K562 (cell line): Measurements from ENCODE around the gene MB21D2. TPM values are rescaled to one million over a fixed set of nuclear protein-coding genes. Genes with fewer than 3 reads are reported as not detected.

Source experiments
- ATAC-seq: fragments of 200-7000 bp; cut with Tn5 transposase; 3 replicates; pipeline ENCODE4 v1.9.1; 2020; ENCODE audit warnings: moderate library complexity
- BruUV-seq: library from RNA; stranded (reverse); fragments of 400-500 nt; replicated peaks from 2 replicates; lab custom pipeline; 2021; lab: Mats Ljungman, UMichigan
- CTCF ChIA-PET: fragments of 300-600 bp; formaldehyde crosslinking; extraction: SDS; loops from one replicate; lab custom pipeline; 2021; ENCODE audit warnings: low intra/inter-chr PET ratio; lab: Yijun Ruan, JAX
- POLR2A ChIA-PET: fragments of 300-600, 350-650 bp; sonication (Branson Sonifier 250); formaldehyde crosslinking; extraction: SDS; loops from one replicate; lab custom pipeline; 2021; ENCODE audit warnings: antibody characterized with exemption, inconsistent platforms; lab: Yijun Ruan, JAX
- DNase-seq, 4 experiments: peaks; one replicate each; pipeline versions ENCODE4 v3.0.0 to v3.0.0-alpha.2; 2011 to 2018; ENCODE audit warnings: low spot score in 3 of 4, mixed read lengths in 3 of 4; ENCODE audit errors: extremely low read depth in 1 of 4
- FAIRE-seq: peaks from 2 replicates; lab custom pipeline; 2011; peaks lifted over from hg19 to GRCh38; lab: Jason Lieb, UNC
- H2AFZ ChIP-seq: 2 replicates; pipeline ENCODE4 v1.6.0; 2011; ENCODE audit warnings: low read depth, low read length, control low read depth, inconsistent platforms
- H3K27ac ChIP-seq: fragments of 200-600 bp; 3 replicates; pipeline ENCODE4 v1.8.0; 2011; ENCODE audit warnings: low read depth, mild to moderate bottlenecking, control low read depth, inconsistent platforms, low read length, moderate library complexity, mixed read lengths; ENCODE audit errors: extremely low read depth
- H3K27me3 ChIP-seq, 2 experiments: fragments of 300-600 bp in 1 of 2; 2 replicates in 1 of 2; 3 replicates in 1 of 2; pipeline versions ENCODE4 v1.6.0 to v1.8.0; 2011; ENCODE audit warnings: inconsistent platforms in 2 of 2, low read length in 2 of 2, mild to moderate bottlenecking in 1 of 2, mixed read lengths in 1 of 2, moderate library complexity in 1 of 2; ENCODE audit not compliant: control insufficient read depth in 2 of 2, insufficient read depth in 2 of 2
- H3K36me3 ChIP-seq: fragments of 300-600 bp; 3 replicates; pipeline ENCODE4 v1.8.0; 2011; ENCODE audit warnings: mild to moderate bottlenecking, low read length, inconsistent platforms; ENCODE audit not compliant: control insufficient read depth, insufficient read depth
- H3K4me1 ChIP-seq, 2 experiments: fragments of 200-600 bp in 1 of 2; replicated peaks in 1 of 2; 2 replicates in 1 of 2; 3 replicates in 1 of 2; pipeline versions ENCODE4 v1.5.1 to v1.8.0; 2011; ENCODE audit warnings: inconsistent platforms in 2 of 2, low read length in 2 of 2, mild to moderate bottlenecking in 1 of 2, mixed read lengths in 1 of 2, moderate library complexity in 1 of 2; ENCODE audit not compliant: control insufficient read depth in 2 of 2, insufficient read depth in 2 of 2
- H3K4me2 ChIP-seq: 2 replicates; pipeline ENCODE4 v1.6.1; 2011; ENCODE audit warnings: low read length, control low read depth, inconsistent platforms, mixed read lengths; ENCODE audit not compliant: insufficient read depth
- H3K4me3 ChIP-seq: fragments of 200-600 bp; sonication (generic), shearing (Covaris generic); 2 replicates; pipeline ENCODE4 v1.5.1; 2016; ENCODE audit warnings: control low read depth, inconsistent platforms
- H3K79me2 ChIP-seq: fragments of 200-600 bp; 3 replicates; pipeline ENCODE4 v1.8.0; 2011; ENCODE audit warnings: low read length, inconsistent platforms; ENCODE audit not compliant: control insufficient read depth, insufficient read depth
- H3K9ac ChIP-seq, 2 experiments: 2 replicates each; pipeline versions ENCODE4 v1.6.0 to v1.6.1; 2011; ENCODE audit warnings: low read depth in 2 of 2, low read length in 2 of 2, control low read depth in 1 of 2, inconsistent platforms in 1 of 2, mild to moderate bottlenecking in 1 of 2, mixed read lengths in 1 of 2; ENCODE audit not compliant: insufficient read depth in 1 of 2
- H3K9me1 ChIP-seq: one replicate; pipeline ENCODE4 v1.6.0; 2011; ENCODE audit warnings: inconsistent platforms, mild to moderate bottlenecking, low read length, moderate library complexity; ENCODE audit not compliant: control insufficient read depth, insufficient read depth
- H3K9me3 ChIP-seq: replicated peaks from 2 replicates; pipeline ENCODE4 v1.5.1; 2011; ENCODE audit warnings: low read depth, low read length, inconsistent platforms; ENCODE audit not compliant: control insufficient read depth, insufficient read depth
- H4K20me1 ChIP-seq: replicated peaks from 2 replicates; pipeline ENCODE4 v1.6.1; 2011; ENCODE audit warnings: low read length, inconsistent platforms, mixed read lengths; ENCODE audit not compliant: control insufficient read depth, insufficient read depth
- BMI1 ChIP-seq: fragments of 150-350 bp; IDR thresholded peaks from 2 replicates; pipeline ENCODE4 v1.6.1; 2014; ENCODE audit warnings: low read length
- CBFA2T3 ChIP-seq: fragments of 450-650 bp; IDR thresholded peaks from 2 replicates; pipeline ENCODE4 v1.6.1; 2017
- CREB5 ChIP-seq: fragments of 250-450 bp; sonication (Bioruptor Pico); IDR thresholded peaks from 2 replicates; pipeline ENCODE4 v1.5.0; 2020; ENCODE audit warnings: mild to moderate bottlenecking
- FOXJ2 ChIP-seq: fragments of 200-800 bp; sonication (Bioruptor generic); IDR thresholded peaks from 2 replicates; pipeline ENCODE4 v1.6.1; 2016; ENCODE audit warnings: missing genetic modification characterization, missing compliant biosample characterization
- IRF2 ChIP-seq: sonication (generic); formaldehyde crosslinking; IDR thresholded peaks from 2 replicates; pipeline ENCODE4 v1.8.1; 2022; ENCODE audit warnings: mild to moderate bottlenecking, missing genetic modification reagents
- KHSRP ChIP-seq: fragments of 450-650 bp; IDR thresholded peaks from 2 replicates; pipeline ENCODE4 v1.6.1; 2017
- NUFIP1 ChIP-seq: fragments of 450-650 bp; IDR thresholded peaks from 2 replicates; pipeline ENCODE4 v1.6.1; 2018; ENCODE audit not compliant: partially characterized antibody
- SPI1 ChIP-seq: IDR thresholded peaks from 2 replicates; pipeline ENCODE4 v1.6.1; 2011; ENCODE audit warnings: low read depth, low read length, control low read depth, borderline replicate concordance
- SRF ChIP-seq, 2 experiments: fragments of 250-450, 450-650 bp in 1 of 2; sonication (Bioruptor Pico) in 1 of 2; sonication (generic) in 1 of 2; formaldehyde crosslinking; IDR thresholded peaks; 2 replicates each; pipeline versions ENCODE4 v1.5.0 to v1.5.1; 2020 to 2022; ENCODE audit warnings: mild to moderate bottlenecking in 1 of 2, missing genetic modification reagents in 1 of 2
- UBTF ChIP-seq, 2 experiments: IDR thresholded peaks; 2 replicates each; pipeline ENCODE4 v1.6.1; 2012; ENCODE audit warnings: improper control_type of control experiment in 2 of 2, low read depth in 2 of 2, low read length in 2 of 2, borderline replicate concordance in 1 of 2
- ZFP30 ChIP-seq: fragments of 250-450 bp; sonication (Bioruptor Pico); IDR thresholded peaks from 2 replicates; pipeline ENCODE4 v1.8.0; 2022; ENCODE audit warnings: moderate library complexity, mild to moderate bottlenecking, inconsistent platforms, borderline replicate concordance
- ZNF23 ChIP-seq: fragments of 250-450 bp; sonication (Bioruptor Pico); IDR thresholded peaks from 2 replicates; pipeline ENCODE4 v1.4.0; 2020; ENCODE audit warnings: mild to moderate bottlenecking
- ZNF398 ChIP-seq: fragments of 250-450 bp; sonication (Bioruptor Pico); IDR thresholded peaks from 2 replicates; pipeline ENCODE4 v1.8.0; 2021; ENCODE audit warnings: moderate library complexity, mild to moderate bottlenecking, inconsistent platforms
- ZNF586 ChIP-seq: fragments of 450-650 bp; formaldehyde crosslinking; conservative IDR thresholded peaks from 2 replicates; pipeline ENCODE4 v1.4.0; 2020; ENCODE audit warnings: mild to moderate bottlenecking, moderate library complexity
- ZNF644 ChIP-seq: fragments of 200-800 bp; sonication (Bioruptor generic); IDR thresholded peaks from 2 replicates; pipeline ENCODE4 v1.6.1; 2016; ENCODE audit warnings: low read depth, missing genetic modification characterization, missing compliant biosample characterization
- ZNF695 ChIP-seq: fragments of 450-650 bp; formaldehyde crosslinking; IDR thresholded peaks from 2 replicates; pipeline ENCODE4 v1.4.0; 2020; ENCODE audit warnings: mild to moderate bottlenecking, moderate library complexity
- WGBS: fragments of 100-300 bp; shearing (Covaris generic); methylation state at CpG from one replicate; pipeline ENCODE4 v1.1.6; 2016; ENCODE audit warnings: low coverage, mixed read lengths; ENCODE audit not compliant: insufficient coverage; ENCODE audit errors: missing lambda C conversion rate; 5-methylcytosine and 5-hydroxymethylcytosine counted together
- in situ Hi-C: fragments of 300-500 bp; cut with MboI; formaldehyde crosslinking; loops from 4 replicates; pipeline ENCODE4 v1.15.0; 2018; ENCODE audit warnings: inconsistent platforms, mixed read lengths
- intact Hi-C: fragments of 100-400 bp; cut with micrococcal nuclease; formaldehyde crosslinking; loops from 2 replicates; pipeline ENCODE4 v1.14.2; 2022
- polyA plus RNA-seq, 8 experiments: library from polyadenylated mRNA; depleted of rRNA in 4 of 8; stranded (reverse) in 5 of 8; unstranded in 3 of 8; fragments of >200 nt; fragmentation: Nextera tagmentation in 2 of 8; fragmentation: Illumina TruSeq in 1 of 8; extraction: Ambion mirVana in 2 of 8; extraction: Trizol in 1 of 8; gene quantifications; 2 replicates each; pipeline versions ENCODE4 v1.2.1 to v1.2.3, GENCODE V29; 2011 to 2014; ENCODE audit warnings: inconsistent platforms in 1 of 8, missing spikeins in 1 of 8
- total RNA-seq, 7 experiments: library from RNA; depleted of rRNA in 6 of 7; stranded (reverse); fragments of >200 nt in 6 of 7; fragmentation: Illumina TruSeq in 2 of 7; extraction: Trizol in 2 of 7; gene quantifications; 2 replicates each; pipeline versions ENCODE4 v1.2.1 to v1.2.3, GENCODE V29; 2011 to 2021; ENCODE audit warnings: low replicate concordance in 1 of 7
- TF ChIP-seq, protein P1 (sequence below), 2 experiments: fragments of 250-450 bp in 1 of 2; fragments of 450-650 bp in 1 of 2; sonication (Bioruptor Pico) in 1 of 2; IDR thresholded peaks; 2 replicates each; pipeline versions ENCODE4 v1.6.1 to v1.8.0; 2016 to 2021; ENCODE audit warnings: mild to moderate bottlenecking in 2 of 2, moderate library complexity in 2 of 2, missing compliant biosample characterization in 1 of 2, missing genetic modification characterization in 1 of 2

MB21D2 gene
- total and polyA plus RNA-seq, 9 of the 15 experiments (the other 6 are each of a cell fraction or from before 2014, with no cell fraction given): 0.01 TPM; not detected in 8

DNA sequence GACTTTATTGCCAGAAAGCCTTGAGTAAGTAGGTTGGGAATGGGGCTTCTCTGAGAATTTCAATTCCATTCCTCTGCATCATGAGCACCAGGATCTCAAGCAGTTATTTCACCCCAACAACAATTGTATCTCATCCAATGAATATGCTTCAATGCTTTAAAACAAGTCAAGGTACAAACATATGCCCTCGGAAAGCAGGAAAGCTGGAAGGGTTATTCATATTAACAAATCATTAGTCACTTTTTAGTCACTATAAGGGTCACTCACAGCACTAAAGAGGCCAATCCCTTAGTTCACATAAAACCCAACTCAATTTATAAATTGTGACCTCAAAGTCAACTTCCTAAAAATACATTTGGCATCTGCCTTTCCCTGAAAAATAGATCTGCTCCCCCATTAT, 16.2 kb downstream of the MB21D2 start:
- no peak for FAIRE-seq
- no peak for DNase-seq
- ChIA-PET POLR2A (no interaction called here), CTCF (no interaction called here)
- H3K27me3 ChIP-seq: no peaks in the 10 kb centered on the region; a peak in 1 of 5 replicates
- H3K4me2 ChIP-seq: no peak overlapping the region
- 5% methylated on average over 1 of the region's 1 CpG for WGBS
- H3K9me1 ChIP-seq: no peaks in the 10 kb centered on the region
- BruUV-seq: no TSS peak
- no peaks in the 10 kb centered on the region for H3K79me2 ChIP-seq
- no peak for ATAC-seq
- H3K9ac ChIP-seq: no peak overlapping the region
- intact Hi-C loops: no loop called here
- no peaks in the 10 kb centered on the region for H3K36me3 ChIP-seq
- H2AFZ ChIP-seq: no peak overlapping the region
- H3K9me3 ChIP-seq: no peaks in the 10 kb centered on the region
- in situ Hi-C loops: no loop called here
- no peaks in the 10 kb centered on the region for H4K20me1 ChIP-seq
- H3K27ac ChIP-seq: no peak overlapping the region
- no peaks in the 10 kb centered on the region for H3K4me1 ChIP-seq
- H3K4me3 ChIP-seq: no peak overlapping the region
- no peak for TF ChIP-seq CBFA2T3
- no peak for TF ChIP-seq ZNF23 (CRISPR knock-in tag)
- TF ChIP-seq ZNF644 (tag): no peak
- TF ChIP-seq CREB5 (CRISPR knock-in tag): no peak
- no peak for TF ChIP-seq UBTF (IDR thresholded peaks at IDR 0.05; ENCODE audit: borderline replicate concordance in 1 of 2, low read depth in 2 of 2, low read length in 2 of 2)
- no peak for TF ChIP-seq NUFIP1
- TF ChIP-seq IRF2 (CRISPR knock-in tag): no peak
- TF ChIP-seq SPI1: no peak
- no peak for TF ChIP-seq ZNF398 (CRISPR knock-in tag)
- TF ChIP-seq, protein P1, sequence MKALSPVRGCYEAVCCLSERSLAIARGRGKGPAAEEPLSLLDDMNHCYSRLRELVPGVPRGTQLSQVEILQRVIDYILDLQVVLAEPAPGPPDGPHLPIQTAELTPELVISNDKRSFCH (CRISPR knock-in tag; IDR thresholded peaks at IDR 0.05): no peak
- TF ChIP-seq, protein P1 (tag; IDR thresholded peaks at IDR 0.05): no peak
- no peak for TF ChIP-seq BMI1
- no peak for TF ChIP-seq ZNF695 (CRISPR knock-in tag)
- TF ChIP-seq ZFP30 (CRISPR knock-in tag): no peak
- no peak for TF ChIP-seq KHSRP
- no peak for TF ChIP-seq FOXJ2 (tag)
- TF ChIP-seq SRF (CRISPR knock-in tag; IDR thresholded peaks at IDR 0.05): no peak
- no peak for TF ChIP-seq ZNF586
